Stimulated activated CD8-positive, alpha-beta memory T cell treated with anti-CD3 and anti-CD28 coated beads, Interleukin-15, amount 100 ng/mL, for 24 hours (primary cell): ENCODE results near the gene OR8K1.

Experiments used
- DNase-seq: peaks from one replicate; pipeline ENCODE4 v3.0.0-alpha.2; 2020; ENCODE audit warnings: low read depth

The OR8K1 gene

GRCh38 chr11:56345739-56346138, at the start of gene OR8K1:
Gene OR8K1, plus strand, starts transcription at chr11:56346039. Its CDS starts 0 bp downstream, at chr11:56346039.
- no peak for DNase-seq

- no peak for DNase-seq
These were observed 48.9 kb upstream of the OR8K1 start for GRCh38 chr11:56296898-56297297.

GRCh38 chr11:56307836-56308235, 38.0 kb upstream of the OR8K1 start:
- DNase-seq: no peak

GRCh38 chr11:56314844-56315243, 31.0 kb upstream of the OR8K1 start, which contains the start of gene OR8K3:
Gene OR8K3, plus strand, starts transcription at chr11:56315144. Its CDS starts 3,163 bp downstream, at chr11:56318307.
- DNase-seq: no peak

- no peak for DNase-seq
These were observed 13.9 kb upstream of the OR8K1 start for GRCh38 chr11:56331861-56332491.

- no peak for DNase-seq
These were observed 12.7 kb upstream of the OR8K1 start for GRCh38 chr11:56333156-56333555.

GRCh38 chr11:56340289-56340688, 5.5 kb upstream of the OR8K1 start:
- no peak for DNase-seq

GRCh38 chr11:56353991-56354390, 8.2 kb downstream of the OR8K1 start, which contains the start of gene OR8J1:
Gene OR8J1, plus strand, starts transcription at chr11:56354291. Its CDS starts 5,956 bp downstream, at chr11:56360247.
- DNase-seq: no peak

GRCh38 chr11:56375324-56375723, 29.5 kb downstream of the OR8K1 start, which contains the start of gene OR8U1:
Gene OR8U1, plus strand, starts transcription at chr11:56375624. Its CDS starts 0 bp downstream, at chr11:56375624.
- no peak for DNase-seq

GRCh38 chr11:56380120-56380519, 34.3 kb downstream of the OR8K1 start:
- DNase-seq: no peak

- no peak for DNase-seq
These were observed 48.5 kb downstream of the OR8K1 start for GRCh38 chr11:56394381-56394780.

GRCh38 chr11:56396047-56396446, 50.2 kb downstream of the OR8K1 start:
- DNase-seq: no peak
